ENCODE results near the gene GLI3.
A peak's percentile ranks its signal among the peaks of the same experiment; 100 is the strongest.

GLI3 gene

GRCh38 chr7:42236976-42237810 is at the start of gene GLI3:
TSS of gene GLI3 (minus strand) at chr7:42237209. CDS start at chr7:42223253, 13,956 bp downstream.
- H3K4me1 ChIP-seq (ENCODE audit: control insufficient read depth, insufficient read depth, low read length), result peaks cover 55% of the 10 kb centered on the region
- no peaks in the 10 kb centered on the region for H3K9me3 ChIP-seq (ENCODE audit: control insufficient read depth, insufficient read depth, low read depth, low read length)
- H3K36me3 ChIP-seq (ENCODE audit: control insufficient read depth in 2 of 2, insufficient read depth in 1 of 2, low read length in 2 of 2), result no peaks in the 10 kb centered on the region
- H3K27ac ChIP-seq (ENCODE audit: extremely low read depth, low read depth, low read length), result peak within 1 kb of the TSS; percentile 96
- CTCF ChIA-PET, result no interaction called here
- peak within 1 kb of the TSS; percentile 74 for H3K4me3 ChIP-seq (ENCODE audit: low read depth, low read length)
- POLR2A ChIA-PET, result interaction anchor here (0.5 to 1.3 kb wide), 3 partner anchors 68 to 594 kb away, joined by 3 to 4 read pairs (median 4); no protein-coding TSS in a partner anchor
- TF ChIP-seq KLF1 (tag by site-specific recombination; IDR thresholded peaks at IDR 0.05) (peak; percentile 78), ZNF280C (tag by site-specific recombination; IDR thresholded peaks at IDR 0.05) (no peak), ZNF621 (tag by site-specific recombination; IDR thresholded peaks at IDR 0.05) (no peak), ZBTB26 (tag by site-specific recombination; optimal IDR thresholded peaks at IDR 0.05) (peak; percentile 76), ZNF580 (tag by site-specific recombination; IDR thresholded peaks at IDR 0.05) (0 out of 2 replicates have a peak, but pooled peaks have one; percentile 77), ZNF184 (tag by site-specific recombination; IDR thresholded peaks at IDR 0.05) (no peak), ZNF610 (tag by site-specific recombination; IDR thresholded peaks at IDR 0.05; ENCODE audit: borderline replicate concordance) (peak; percentile 85; the same call in 1 of the 2 replicates), ZNF416 (tag by site-specific recombination; IDR thresholded peaks at IDR 0.05) (no peak), SCRT2 (tag by site-specific recombination; IDR thresholded peaks at IDR 0.05) (no peak), PBX3 (CRISPR knock-in tag; IDR thresholded peaks at IDR 0.05) (no peak), ELK4 (IDR thresholded peaks at IDR 0.05; ENCODE audit: borderline replicate concordance, low read depth, low read length) (no peak), SETDB1 (IDR thresholded peaks at IDR 0.05; ENCODE audit: insufficient read length, low read length) (no peak), ZSCAN16 (tag by site-specific recombination; IDR thresholded peaks at IDR 0.05) (peak; percentile 82), ZNF19 (tag by site-specific recombination; IDR thresholded peaks at IDR 0.05; ENCODE audit: low read depth) (no peak), HOXC10 (CRISPR knock-in tag; IDR thresholded peaks at IDR 0.05) (no peak), ZNF354C (tag by site-specific recombination; IDR thresholded peaks at IDR 0.05; ENCODE audit: borderline replicate concordance, low read depth) (no peak), ZFP37 (tag by site-specific recombination; IDR thresholded peaks at IDR 0.05) (peak; percentile 66; the same call in 1 of the 2 replicates), GLIS2 (tag by site-specific recombination; IDR thresholded peaks at IDR 0.05) (peak; percentile 98), ZNF548 (tag by site-specific recombination; IDR thresholded peaks at IDR 0.05) (no peak), ZNF513 (tag by site-specific recombination; IDR thresholded peaks at IDR 0.05) (peak; percentile 96), BCL6B (tag by site-specific recombination; IDR thresholded peaks at IDR 0.05) (no peak), ZFP3 (tag by site-specific recombination; IDR thresholded peaks at IDR 0.05; ENCODE audit: low read depth) (no peak), ZNF529 (tag by site-specific recombination; IDR thresholded peaks at IDR 0.05; ENCODE audit: insufficient replicate concordance) (no peak), SCRT1 (tag by site-specific recombination; IDR thresholded peaks at IDR 0.05; ENCODE audit: borderline replicate concordance) (no peak), SP7 (tag by site-specific recombination; IDR thresholded peaks at IDR 0.05) (peak; percentile 90), ZNF624 (tag by site-specific recombination; IDR thresholded peaks at IDR 0.05) (no peak), ZNF488 (tag by site-specific recombination; IDR thresholded peaks at IDR 0.05) (no peak), ZNF214 (tag by site-specific recombination; IDR thresholded peaks at IDR 0.05; ENCODE audit: borderline replicate concordance) (no peak)
